SK-N-SH (cell line): ENCODE data around the gene OLAH.

Source experiments
- CTCF ChIP-seq: fragments of 200-600 bp; sonication (generic); IDR thresholded peaks from 2 replicates; pipeline ENCODE4 v1.6.1; 2017; ENCODE audit warnings: antibody characterized with exemption, mild to moderate bottlenecking, moderate library complexity
- EP300 ChIP-seq, 2 experiments: IDR thresholded peaks; 2 replicates each; pipeline versions ENCODE4 v1.4.0 to v1.6.1; 2012; ENCODE audit warnings: borderline replicate concordance in 1 of 2, low read depth in 1 of 2, low read length in 1 of 2
- JUND ChIP-seq: IDR thresholded peaks from 2 replicates; pipeline ENCODE4 v1.4.0; 2012
- MXI1 ChIP-seq: IDR thresholded peaks from 2 replicates; pipeline ENCODE4 v1.6.1; 2012; ENCODE audit warnings: mild to moderate bottlenecking, low read depth, low read length, improper control_type of control experiment
- POLR2AphosphoS5 ChIP-seq: IDR thresholded peaks from 2 replicates; pipeline ENCODE4 v1.6.1; 2012; ENCODE audit warnings: low read depth, low read length
- RXRA ChIP-seq: IDR thresholded peaks from 2 replicates; pipeline ENCODE4 v1.4.0; 2012; ENCODE audit warnings: low read depth, mild to moderate bottlenecking, borderline replicate concordance
- SIN3A ChIP-seq: IDR thresholded peaks from 2 replicates; pipeline ENCODE4 v1.6.1; 2012; ENCODE audit warnings: low read depth, mild to moderate bottlenecking, low read length, moderate library complexity, borderline replicate concordance

- TF ChIP-seq CTCF (no peak), MXI1 (no peak), RXRA (no peak), POLR2AphosphoS5 (no peak), JUND (no peak), EP300 (IDR thresholded peaks at IDR 0.05; ENCODE audit: borderline replicate concordance in 1 of 2, low read depth in 1 of 2, low read length in 1 of 2) (no peak), SIN3A (no peak)
Measured at GRCh38 chr10:15113766-15114165, 70.0 kb downstream of the OLAH start.
